ENCODE results near the gene JAG1.

The JAG1 gene

DNA sequence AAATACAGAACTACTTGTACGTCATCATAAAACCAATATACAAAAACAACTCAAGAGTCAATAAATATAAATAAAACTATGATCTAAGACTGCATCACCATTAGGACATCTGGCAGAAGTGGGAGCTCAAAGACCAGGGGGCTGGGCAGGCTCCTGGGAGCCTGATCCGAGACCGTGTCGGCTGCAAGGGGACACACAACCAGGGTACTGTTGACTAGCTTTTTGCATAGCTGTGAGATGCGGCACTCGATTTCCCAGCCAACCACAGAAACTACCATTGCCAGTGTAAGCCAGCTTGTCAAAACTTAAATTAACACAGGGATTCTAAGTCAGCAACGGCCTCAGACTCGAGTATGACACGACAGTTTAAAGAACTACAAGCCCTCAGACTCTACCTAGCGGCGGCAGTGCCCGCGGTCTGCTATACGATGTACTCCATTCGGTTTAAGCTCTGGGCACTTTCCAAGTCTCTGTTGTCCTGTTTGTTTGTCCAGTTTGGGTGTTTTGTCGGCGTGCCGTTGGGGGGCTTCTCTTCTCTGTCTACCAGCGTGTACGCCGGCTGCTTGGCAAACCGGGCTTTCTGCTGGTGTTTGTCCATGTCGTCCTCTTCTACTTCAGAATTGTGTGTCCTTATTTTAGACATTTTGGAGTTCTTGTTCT, 34.6 kb downstream of the JAG1 start:
- ATAC-seq, result no peak

DNA sequence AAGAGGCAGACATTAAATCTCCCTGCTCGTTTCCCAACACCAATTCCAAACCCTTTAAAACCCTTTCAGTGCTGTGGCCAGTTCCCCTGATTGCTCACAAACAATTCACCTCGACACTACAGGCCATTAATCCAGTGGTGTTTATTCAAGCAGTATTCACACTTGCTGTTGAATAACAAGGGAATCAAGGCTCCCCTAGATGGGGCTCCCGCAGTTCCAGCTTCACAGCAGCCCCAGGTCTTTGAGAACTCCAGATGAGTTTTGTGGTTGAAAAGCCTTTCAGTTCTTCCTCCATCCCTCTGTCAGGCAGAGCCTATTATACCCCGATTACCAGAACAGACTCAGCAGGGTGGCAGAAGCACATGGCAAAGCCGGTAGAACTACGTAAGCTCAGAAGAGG, 36.2 kb downstream of the JAG1 start:
- TF ChIP-seq BACH2 (CRISPR knock-in tag; IDR thresholded peaks at IDR 0.05; ENCODE audit: borderline replicate concordance), result no peak
- no peak for TF ChIP-seq TOX (CRISPR knock-in tag; IDR thresholded peaks at IDR 0.05; ENCODE audit: borderline replicate concordance)
- TF ChIP-seq PPARA (CRISPR knock-in tag; IDR thresholded peaks at IDR 0.05; ENCODE audit: borderline replicate concordance), result no peak
- TF ChIP-seq ISL1 (CRISPR knock-in tag; IDR thresholded peaks at IDR 0.05), result no peak
- no peak for TF ChIP-seq CSDC2 (CRISPR knock-in tag; IDR thresholded peaks at IDR 0.05)
- no peak for TF ChIP-seq ZC3H10 (CRISPR knock-in tag; IDR thresholded peaks at IDR 0.05)
- TF ChIP-seq OSR1 (CRISPR knock-in tag; IDR thresholded peaks at IDR 0.05), result no peak
- TF ChIP-seq, protein P1, sequence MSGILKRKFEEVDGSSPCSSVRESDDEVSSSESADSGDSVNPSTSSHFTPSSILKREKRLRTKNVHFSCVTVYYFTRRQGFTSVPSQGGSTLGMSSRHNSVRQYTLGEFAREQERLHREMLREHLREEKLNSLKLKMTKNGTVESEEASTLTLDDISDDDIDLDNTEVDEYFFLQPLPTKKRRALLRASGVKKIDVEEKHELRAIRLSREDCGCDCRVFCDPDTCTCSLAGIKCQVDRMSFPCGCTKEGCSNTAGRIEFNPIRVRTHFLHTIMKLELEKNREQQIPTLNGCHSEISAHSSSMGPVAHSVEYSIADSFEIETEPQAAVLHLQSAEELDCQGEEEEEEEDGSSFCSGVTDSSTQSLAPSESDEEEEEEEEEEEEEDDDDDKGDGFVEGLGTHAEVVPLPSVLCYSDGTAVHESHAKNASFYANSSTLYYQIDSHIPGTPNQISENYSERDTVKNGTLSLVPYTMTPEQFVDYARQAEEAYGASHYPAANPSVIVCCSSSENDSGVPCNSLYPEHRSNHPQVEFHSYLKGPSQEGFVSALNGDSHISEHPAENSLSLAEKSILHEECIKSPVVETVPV (CRISPR knock-in tag; IDR thresholded peaks at IDR 0.05), result no peak
- TF ChIP-seq ESRRG (CRISPR knock-in tag; IDR thresholded peaks at IDR 0.05), result no peak
- no peak for TF ChIP-seq RARB (CRISPR knock-in tag; IDR thresholded peaks at IDR 0.05)
- no peak for ATAC-seq

More for the DNA sequence above, 34.6 kb downstream of the JAG1 start:
- TF ChIP-seq GLIS3 (CRISPR knock-in tag; IDR thresholded peaks at IDR 0.05) (no peak), SNAI2 (CRISPR knock-in tag; IDR thresholded peaks at IDR 0.05) (no peak), RARB (CRISPR knock-in tag; IDR thresholded peaks at IDR 0.05) (no peak)

DNA sequence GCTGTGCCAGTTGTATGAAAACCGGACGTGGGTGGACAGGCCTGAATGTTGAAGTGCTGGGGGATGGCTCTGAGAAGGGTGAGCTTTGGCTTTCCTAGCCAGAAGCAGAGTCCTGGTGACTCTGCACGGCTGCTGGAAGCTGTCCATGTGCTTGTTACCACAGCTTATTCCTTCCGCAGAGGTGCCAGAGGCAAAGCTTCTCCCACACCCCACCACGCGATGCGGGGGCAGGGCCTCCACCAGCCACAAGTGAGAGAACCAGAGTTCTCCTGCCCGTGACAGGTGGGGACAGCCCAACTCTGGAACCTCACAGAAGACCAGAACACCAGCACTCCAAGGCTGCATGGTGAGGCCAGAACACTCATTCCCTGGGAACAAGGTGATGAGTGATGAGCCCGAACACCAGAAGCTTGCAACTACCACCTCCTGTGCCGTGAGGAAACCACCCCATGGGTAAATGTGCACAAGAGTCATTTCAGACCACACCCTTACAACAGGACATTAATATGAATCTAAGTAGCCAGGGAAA, 36.7 kb downstream of the JAG1 start:
- no peak; the same call in 2 of the 3 replicates for ATAC-seq
- TF ChIP-seq, protein P2, sequence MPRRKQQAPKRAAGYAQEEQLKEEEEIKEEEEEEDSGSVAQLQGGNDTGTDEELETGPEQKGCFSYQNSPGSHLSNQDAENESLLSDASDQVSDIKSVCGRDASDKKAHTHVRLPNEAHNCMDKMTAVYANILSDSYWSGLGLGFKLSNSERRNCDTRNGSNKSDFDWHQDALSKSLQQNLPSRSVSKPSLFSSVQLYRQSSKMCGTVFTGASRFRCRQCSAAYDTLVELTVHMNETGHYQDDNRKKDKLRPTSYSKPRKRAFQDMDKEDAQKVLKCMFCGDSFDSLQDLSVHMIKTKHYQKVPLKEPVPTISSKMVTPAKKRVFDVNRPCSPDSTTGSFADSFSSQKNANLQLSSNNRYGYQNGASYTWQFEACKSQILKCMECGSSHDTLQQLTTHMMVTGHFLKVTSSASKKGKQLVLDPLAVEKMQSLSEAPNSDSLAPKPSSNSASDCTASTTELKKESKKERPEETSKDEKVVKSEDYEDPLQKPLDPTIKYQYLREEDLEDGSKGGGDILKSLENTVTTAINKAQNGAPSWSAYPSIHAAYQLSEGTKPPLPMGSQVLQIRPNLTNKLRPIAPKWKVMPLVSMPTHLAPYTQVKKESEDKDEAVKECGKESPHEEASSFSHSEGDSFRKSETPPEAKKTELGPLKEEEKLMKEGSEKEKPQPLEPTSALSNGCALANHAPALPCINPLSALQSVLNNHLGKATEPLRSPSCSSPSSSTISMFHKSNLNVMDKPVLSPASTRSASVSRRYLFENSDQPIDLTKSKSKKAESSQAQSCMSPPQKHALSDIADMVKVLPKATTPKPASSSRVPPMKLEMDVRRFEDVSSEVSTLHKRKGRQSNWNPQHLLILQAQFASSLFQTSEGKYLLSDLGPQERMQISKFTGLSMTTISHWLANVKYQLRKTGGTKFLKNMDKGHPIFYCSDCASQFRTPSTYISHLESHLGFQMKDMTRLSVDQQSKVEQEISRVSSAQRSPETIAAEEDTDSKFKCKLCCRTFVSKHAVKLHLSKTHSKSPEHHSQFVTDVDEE (CRISPR knock-in tag; IDR thresholded peaks at IDR 0.05), result no peak
- TF ChIP-seq PPARA (CRISPR knock-in tag; IDR thresholded peaks at IDR 0.05; ENCODE audit: borderline replicate concordance), result no peak
- TF ChIP-seq ESRRG (CRISPR knock-in tag; IDR thresholded peaks at IDR 0.05), result no peak
- TF ChIP-seq ZNF70 (CRISPR knock-in tag; IDR thresholded peaks at IDR 0.05), result no peak
- no peak for TF ChIP-seq ZNF8 (CRISPR knock-in tag; IDR thresholded peaks at IDR 0.05)
- no peak for TF ChIP-seq TOX (CRISPR knock-in tag; IDR thresholded peaks at IDR 0.05; ENCODE audit: borderline replicate concordance)
- no peak for TF ChIP-seq ARNTL (CRISPR knock-in tag; IDR thresholded peaks at IDR 0.05; ENCODE audit: borderline replicate concordance, low read depth)
- TF ChIP-seq, protein P3, sequence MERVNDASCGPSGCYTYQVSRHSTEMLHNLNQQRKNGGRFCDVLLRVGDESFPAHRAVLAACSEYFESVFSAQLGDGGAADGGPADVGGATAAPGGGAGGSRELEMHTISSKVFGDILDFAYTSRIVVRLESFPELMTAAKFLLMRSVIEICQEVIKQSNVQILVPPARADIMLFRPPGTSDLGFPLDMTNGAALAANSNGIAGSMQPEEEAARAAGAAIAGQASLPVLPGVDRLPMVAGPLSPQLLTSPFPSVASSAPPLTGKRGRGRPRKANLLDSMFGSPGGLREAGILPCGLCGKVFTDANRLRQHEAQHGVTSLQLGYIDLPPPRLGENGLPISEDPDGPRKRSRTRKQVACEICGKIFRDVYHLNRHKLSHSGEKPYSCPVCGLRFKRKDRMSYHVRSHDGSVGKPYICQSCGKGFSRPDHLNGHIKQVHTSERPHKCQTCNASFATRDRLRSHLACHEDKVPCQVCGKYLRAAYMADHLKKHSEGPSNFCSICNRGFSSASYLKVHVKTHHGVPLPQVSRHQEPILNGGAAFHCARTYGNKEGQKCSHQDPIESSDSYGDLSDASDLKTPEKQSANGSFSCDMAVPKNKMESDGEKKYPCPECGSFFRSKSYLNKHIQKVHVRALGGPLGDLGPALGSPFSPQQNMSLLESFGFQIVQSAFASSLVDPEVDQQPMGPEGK (CRISPR knock-in tag; IDR thresholded peaks at IDR 0.05; ENCODE audit: borderline replicate concordance), result no peak
- TF ChIP-seq, protein P4, sequence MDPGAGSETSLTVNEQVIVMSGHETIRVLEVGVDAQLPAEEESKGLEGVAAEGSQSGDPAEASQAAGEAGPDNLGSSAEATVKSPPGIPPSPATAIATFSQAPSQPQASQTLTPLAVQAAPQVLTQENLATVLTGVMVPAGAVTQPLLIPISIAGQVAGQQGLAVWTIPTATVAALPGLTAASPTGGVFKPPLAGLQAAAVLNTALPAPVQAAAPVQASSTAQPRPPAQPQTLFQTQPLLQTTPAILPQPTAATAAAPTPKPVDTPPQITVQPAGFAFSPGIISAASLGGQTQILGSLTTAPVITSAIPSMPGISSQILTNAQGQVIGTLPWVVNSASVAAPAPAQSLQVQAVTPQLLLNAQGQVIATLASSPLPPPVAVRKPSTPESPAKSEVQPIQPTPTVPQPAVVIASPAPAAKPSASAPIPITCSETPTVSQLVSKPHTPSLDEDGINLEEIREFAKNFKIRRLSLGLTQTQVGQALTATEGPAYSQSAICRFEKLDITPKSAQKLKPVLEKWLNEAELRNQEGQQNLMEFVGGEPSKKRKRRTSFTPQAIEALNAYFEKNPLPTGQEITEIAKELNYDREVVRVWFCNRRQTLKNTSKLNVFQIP (CRISPR knock-in tag; IDR thresholded peaks at IDR 0.05; ENCODE audit: borderline replicate concordance, low read depth), result no peak
- TF ChIP-seq ISL1 (CRISPR knock-in tag; IDR thresholded peaks at IDR 0.05), result no peak
- no peak for TF ChIP-seq SNAI2 (CRISPR knock-in tag; IDR thresholded peaks at IDR 0.05)

DNA sequence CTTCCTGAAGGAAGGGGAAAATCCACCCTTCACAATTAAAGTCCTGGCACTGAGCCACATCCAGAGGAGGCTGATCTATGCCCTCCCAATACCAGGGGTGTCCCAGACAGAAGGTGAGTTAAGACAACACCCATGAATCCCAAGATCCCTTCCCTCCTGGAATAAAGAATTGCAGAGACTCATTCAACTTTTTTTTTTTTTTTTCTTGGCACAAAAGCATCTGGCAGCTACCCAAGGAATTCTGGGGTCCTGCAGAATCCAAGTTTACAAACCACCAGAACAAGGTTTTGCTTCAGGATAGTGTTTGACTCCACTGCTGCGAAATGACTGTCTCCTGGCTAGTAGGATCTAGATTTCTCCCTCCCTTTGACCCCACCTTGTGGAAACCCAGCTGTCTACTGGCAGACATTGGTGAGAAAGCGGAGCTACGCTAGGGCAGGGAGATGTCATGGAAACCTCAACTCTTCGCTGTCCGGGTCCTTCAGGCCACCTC, 37.4 kb downstream of the JAG1 start:
- peak; percentile 36 for ATAC-seq
- TF ChIP-seq BACH2 (CRISPR knock-in tag; IDR thresholded peaks at IDR 0.05; ENCODE audit: borderline replicate concordance), result no peak
- TF ChIP-seq TOX (CRISPR knock-in tag; IDR thresholded peaks at IDR 0.05; ENCODE audit: borderline replicate concordance), result no peak
- TF ChIP-seq, protein P5, sequence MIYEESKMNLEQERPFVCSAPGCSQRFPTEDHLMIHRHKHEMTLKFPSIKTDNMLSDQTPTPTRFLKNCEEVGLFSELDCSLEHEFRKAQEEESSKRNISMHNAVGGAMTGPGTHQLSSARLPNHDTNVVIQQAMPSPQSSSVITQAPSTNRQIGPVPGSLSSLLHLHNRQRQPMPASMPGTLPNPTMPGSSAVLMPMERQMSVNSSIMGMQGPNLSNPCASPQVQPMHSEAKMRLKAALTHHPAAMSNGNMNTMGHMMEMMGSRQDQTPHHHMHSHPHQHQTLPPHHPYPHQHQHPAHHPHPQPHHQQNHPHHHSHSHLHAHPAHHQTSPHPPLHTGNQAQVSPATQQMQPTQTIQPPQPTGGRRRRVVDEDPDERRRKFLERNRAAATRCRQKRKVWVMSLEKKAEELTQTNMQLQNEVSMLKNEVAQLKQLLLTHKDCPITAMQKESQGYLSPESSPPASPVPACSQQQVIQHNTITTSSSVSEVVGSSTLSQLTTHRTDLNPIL (CRISPR knock-in tag; IDR thresholded peaks at IDR 0.05; ENCODE audit: low read depth), result no peak
- no peak for TF ChIP-seq CSDC2 (CRISPR knock-in tag; IDR thresholded peaks at IDR 0.05)
- TF ChIP-seq, protein P1 (CRISPR knock-in tag; IDR thresholded peaks at IDR 0.05), result no peak
- TF ChIP-seq ISL1 (CRISPR knock-in tag; IDR thresholded peaks at IDR 0.05), result no peak
- TF ChIP-seq, protein P2 (CRISPR knock-in tag; IDR thresholded peaks at IDR 0.05), result no peak
